Activated B cell treated with CpG ODN at 0.5 μM for 24 hours (primary cell): ENCODE data around the gene ABCD1. TPM values are rescaled to one million over a fixed set of nuclear protein-coding genes. Genes with fewer than 3 reads are reported as not detected.

ENCODE experiments used
- ATAC-seq: fragments of 200-7000 bp; cut with Tn5 transposase; one replicate; pipeline ENCODE4 v1.10.0; 2021; ENCODE audit warnings: low read depth, mild to moderate bottlenecking, moderate library complexity
- CTCF ChIA-PET: fragments of 350-600 bp; sonication (Branson Sonifier 250); formaldehyde crosslinking; loops from one replicate; lab custom pipeline; 2021; ENCODE audit warnings: antibody characterized with exemption; lab: Charles Lee
- POLR2A ChIA-PET: fragments of 350-600 bp; sonication (Branson Sonifier 250); formaldehyde crosslinking; loops from one replicate; lab custom pipeline; 2021; ENCODE audit warnings: antibody characterized with exemption; lab: Charles Lee
- DNase-seq: peaks from one replicate; pipeline ENCODE4 v3.0.0; 2022
- H3K27ac Mint-ChIP-seq: one replicate; pipeline ENCODE4 v1.8.0; 2020; ENCODE audit warnings: mixed read lengths
- H3K27me3 Mint-ChIP-seq: one replicate; pipeline ENCODE4 v1.8.0; 2021; ENCODE audit warnings: mixed read lengths
- H3K36me3 Mint-ChIP-seq: one replicate; pipeline ENCODE4 v1.8.0; 2021; ENCODE audit warnings: low read depth, mixed read lengths
- H3K4me1 Mint-ChIP-seq: one replicate; pipeline ENCODE4 v1.8.0; 2021; ENCODE audit warnings: mixed read lengths
- H3K4me3 Mint-ChIP-seq: one replicate; pipeline ENCODE4 v1.8.0; 2020; ENCODE audit warnings: mild to moderate bottlenecking, mixed read lengths
- H3K9me3 Mint-ChIP-seq: one replicate; pipeline ENCODE4 v1.8.0; 2020; ENCODE audit warnings: mixed read lengths
- intact Hi-C: fragments of 100-400 bp; cut with micrococcal nuclease; formaldehyde crosslinking; loops from one replicate; pipeline ENCODE4 v1.15.1; 2024
- total RNA-seq: library from RNA; stranded (reverse); gene quantifications from 2 replicates; pipeline ENCODE4 v1.2.3, GENCODE V29; 2022
- TF ChIP-seq, protein P1 (sequence below): fragments of 200-600 bp; IDR thresholded peaks from one replicate; pipeline ENCODE4 v1.8.0; 2022; ENCODE audit warnings: antibody characterized with exemption, mild to moderate bottlenecking

Gene ABCD1
- total RNA-seq, 1 donor from 2014 or later: 2.8 TPM

DNA sequence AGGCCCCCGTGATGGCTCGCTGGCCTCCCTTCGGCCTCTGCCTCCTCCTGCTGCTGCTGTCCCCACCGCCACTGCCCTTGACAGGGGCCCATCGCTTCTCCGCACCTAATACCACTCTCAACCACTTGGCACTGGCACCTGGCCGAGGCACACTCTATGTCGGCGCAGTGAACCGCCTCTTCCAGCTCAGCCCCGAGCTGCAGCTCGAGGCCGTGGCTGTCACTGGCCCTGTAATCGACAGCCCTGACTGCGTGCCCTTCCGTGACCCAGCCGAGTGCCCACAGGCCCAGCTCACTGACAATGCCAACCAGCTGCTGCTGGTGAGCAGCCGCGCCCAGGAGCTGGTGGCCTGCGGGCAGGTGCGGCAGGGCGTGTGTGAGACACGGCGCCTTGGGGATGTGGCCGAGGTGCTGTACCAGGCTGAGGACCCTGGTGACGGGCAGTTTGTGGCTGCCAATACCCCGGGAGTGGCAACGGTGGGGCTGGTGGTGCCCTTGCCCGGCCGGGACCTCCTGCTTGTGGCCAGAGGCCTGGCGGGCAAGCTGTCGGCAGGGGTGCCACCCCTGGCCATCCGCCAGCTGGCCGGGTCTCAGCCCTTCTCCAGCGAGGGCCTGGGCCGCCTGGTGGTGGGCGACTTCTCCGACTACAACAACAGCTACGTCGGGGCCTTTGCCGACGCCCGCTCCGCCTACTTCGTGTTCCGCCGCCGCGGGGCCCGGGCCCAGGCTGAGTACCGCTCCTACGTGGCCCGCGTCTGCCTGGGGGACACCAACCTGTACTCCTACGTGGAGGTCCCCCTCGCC lies 42.4 kb downstream of the ABCD1 start:
- POLR2A ChIA-PET: interaction anchor here (0.5 to 1.5 kb wide), 3 partner anchors 27 to 160 kb away, joined by 3 read pairs; partner anchors contain the start of genes IDH3G and SSR4
- TF ChIP-seq, protein P1, sequence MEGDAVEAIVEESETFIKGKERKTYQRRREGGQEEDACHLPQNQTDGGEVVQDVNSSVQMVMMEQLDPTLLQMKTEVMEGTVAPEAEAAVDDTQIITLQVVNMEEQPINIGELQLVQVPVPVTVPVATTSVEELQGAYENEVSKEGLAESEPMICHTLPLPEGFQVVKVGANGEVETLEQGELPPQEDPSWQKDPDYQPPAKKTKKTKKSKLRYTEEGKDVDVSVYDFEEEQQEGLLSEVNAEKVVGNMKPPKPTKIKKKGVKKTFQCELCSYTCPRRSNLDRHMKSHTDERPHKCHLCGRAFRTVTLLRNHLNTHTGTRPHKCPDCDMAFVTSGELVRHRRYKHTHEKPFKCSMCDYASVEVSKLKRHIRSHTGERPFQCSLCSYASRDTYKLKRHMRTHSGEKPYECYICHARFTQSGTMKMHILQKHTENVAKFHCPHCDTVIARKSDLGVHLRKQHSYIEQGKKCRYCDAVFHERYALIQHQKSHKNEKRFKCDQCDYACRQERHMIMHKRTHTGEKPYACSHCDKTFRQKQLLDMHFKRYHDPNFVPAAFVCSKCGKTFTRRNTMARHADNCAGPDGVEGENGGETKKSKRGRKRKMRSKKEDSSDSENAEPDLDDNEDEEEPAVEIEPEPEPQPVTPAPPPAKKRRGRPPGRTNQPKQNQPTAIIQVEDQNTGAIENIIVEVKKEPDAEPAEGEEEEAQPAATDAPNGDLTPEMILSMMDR: no peak
- Mint-ChIP-seq H3K27me3 (no peaks in the 10 kb centered on the region), H3K27ac (no peak overlapping the region), H3K9me3 (no peaks in the 10 kb centered on the region), H3K4me3 (no peak overlapping the region), H3K36me3 (no peaks in the 10 kb centered on the region), H3K4me1 (peaks cover 12% of the 10 kb centered on the region)
- CTCF ChIA-PET: interaction anchor here (1.0 kb wide), 1 partner anchor 11 kb away, joined by 3 read pairs; no protein-coding TSS in a partner anchor
- DNase-seq (no peak), ATAC-seq (no peak)
- intact Hi-C loops: loop anchor here (10.0 kb wide), 2 partner anchors 82 to 822 kb away; partner anchors contain the start of gene SLC6A8

- peaks cover 12% of the 10 kb centered on the region for H3K4me1 Mint-ChIP-seq
- TF ChIP-seq, protein P1: no peak
- ChIA-PET POLR2A (interaction anchor here (1.0 kb wide), 1 partner anchor 158 kb away, joined by 3 read pairs; no protein-coding TSS in a partner anchor), CTCF (no interaction called here)
- H3K36me3 Mint-ChIP-seq: no peaks in the 10 kb centered on the region
- no peaks in the 10 kb centered on the region for H3K27me3 Mint-ChIP-seq
- intact Hi-C loops: loop anchor here (10.0 kb wide), 2 partner anchors 83 to 823 kb away; partner anchors contain the start of gene SLC6A8
- no peak overlapping the region for H3K4me3 Mint-ChIP-seq
- no peak for DNase-seq
- H3K9me3 Mint-ChIP-seq: no peaks in the 10 kb centered on the region
- no peak overlapping the region for H3K27ac Mint-ChIP-seq
- no peak for ATAC-seq
These were observed 43.0 kb downstream of the ABCD1 start for GRCh38 chrX:153767674-153768055.

DNA sequence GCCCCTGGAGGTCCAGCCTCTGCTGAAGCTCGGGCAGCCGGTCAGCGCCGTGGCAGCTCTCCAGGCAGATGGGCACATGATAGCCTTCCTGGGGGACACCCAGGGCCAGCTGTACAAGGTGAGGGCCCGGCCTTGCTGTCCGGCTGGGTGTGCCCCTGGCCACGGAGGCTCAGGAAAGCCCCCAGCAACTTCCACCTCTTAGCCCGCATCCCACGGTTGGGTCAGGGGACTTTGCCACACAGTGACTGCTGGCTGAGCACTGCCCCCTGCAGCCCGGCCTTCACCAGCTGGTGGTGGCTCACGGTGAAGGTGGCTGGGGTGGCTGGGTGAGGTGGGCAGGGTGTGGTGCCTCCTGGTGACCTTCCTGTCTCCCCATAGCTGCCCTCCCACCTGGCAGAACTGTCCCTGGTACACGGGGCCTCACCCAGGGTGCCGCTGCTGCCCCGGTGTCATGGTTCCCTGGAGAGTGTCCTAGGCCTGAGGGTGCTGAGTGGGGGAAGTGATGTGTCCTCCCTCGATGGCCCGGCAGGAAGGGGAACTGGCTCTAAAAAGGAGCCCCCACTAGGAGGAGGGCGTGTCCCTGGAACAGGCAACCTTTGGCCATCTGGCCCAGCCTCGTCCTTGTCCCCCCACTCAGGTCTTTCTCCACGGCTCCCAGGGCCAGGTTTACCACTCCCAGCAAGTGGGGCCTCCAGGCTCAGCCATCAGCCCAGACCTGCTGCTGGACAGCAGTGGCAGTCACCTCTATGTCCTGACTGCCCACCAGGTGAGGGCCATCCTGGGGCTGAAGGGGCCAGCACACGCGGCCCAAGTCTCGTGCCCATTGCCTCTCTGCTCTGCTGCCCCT lies 43.9 kb downstream of the ABCD1 start:
- ATAC-seq (no peak), DNase-seq (no peak)
- no peaks in the 10 kb centered on the region for H3K27me3 Mint-ChIP-seq
- TF ChIP-seq, protein P1: no peak
- POLR2A ChIA-PET: no interaction called here
- no peak overlapping the region for H3K27ac Mint-ChIP-seq
- H3K4me1 Mint-ChIP-seq: peaks cover 12% of the 10 kb centered on the region
- CTCF ChIA-PET: interaction anchor here (0.6 kb wide), 1 partner anchor 81 kb away, joined by 3 read pairs; the partner anchor contains the start of gene SLC6A8
- no peak overlapping the region for H3K4me3 Mint-ChIP-seq
- H3K36me3 Mint-ChIP-seq: no peaks in the 10 kb centered on the region
- no peaks in the 10 kb centered on the region for H3K9me3 Mint-ChIP-seq
- intact Hi-C loops: loop anchor here (10.0 kb wide), 2 partner anchors 84 to 824 kb away; partner anchors contain the start of gene SLC6A8

- TF ChIP-seq, protein P1: no peak
- no peaks in the 10 kb centered on the region for H3K36me3 Mint-ChIP-seq
- no peaks in the 10 kb centered on the region for H3K27me3 Mint-ChIP-seq
- no peak for ATAC-seq
- CTCF ChIA-PET: no interaction called here
- H3K4me3 Mint-ChIP-seq: no peak overlapping the region
- H3K9me3 Mint-ChIP-seq: no peaks in the 10 kb centered on the region
- no peak for DNase-seq
- H3K27ac Mint-ChIP-seq: no peak overlapping the region
- POLR2A ChIA-PET: no interaction called here
- intact Hi-C loops: loop anchor here (10.0 kb wide), 2 partner anchors 85 to 825 kb away; partner anchors contain the start of gene SLC6A8
- peaks cover 8% of the 10 kb centered on the region for H3K4me1 Mint-ChIP-seq
These were observed 44.7 kb downstream of the ABCD1 start for GRCh38 chrX:153769158-153769864.
